GM23338 (cell line): Measurements from ENCODE around the gene OR51E1.

Experiments
- CREB1 ChIP-seq: fragments of 250-450 bp; sonication (Bioruptor Pico); IDR thresholded peaks from 2 replicates; pipeline ENCODE4 v1.5.0; 2020; ENCODE audit warnings: low read depth, mild to moderate bottlenecking, moderate library complexity
- CTCF ChIP-seq, 2 experiments: fragments of 200-600 bp in 1 of 2; sonication (generic) in 1 of 2; conservative IDR thresholded peaks; 2 replicates each; pipeline versions ENCODE4 v1.5.1 to v1.6.1; 2016 to 2017; ENCODE audit warnings: antibody characterized with exemption in 2 of 2, low read depth in 2 of 2, mild to moderate bottlenecking in 2 of 2, moderate library complexity in 1 of 2
- EZH2 ChIP-seq: fragments of 200-600 bp; sonication (generic); IDR thresholded peaks from one replicate; pipeline ENCODE4 v1.8.0; 2017; ENCODE audit warnings: antibody characterized with exemption, mild to moderate bottlenecking, low read depth; ENCODE audit not compliant: unreplicated experiment
- EZH2phosphoT487 ChIP-seq: fragments of 200-600 bp; sonication (generic); IDR thresholded peaks from one replicate; pipeline ENCODE4 v1.8.1; 2018; ENCODE audit warnings: antibody characterized with exemption; ENCODE audit not compliant: unreplicated experiment
- JUNB ChIP-seq: IDR thresholded peaks from one replicate; pipeline ENCODE4 v1.6.1; 2016; ENCODE audit warnings: antibody characterized with exemption; ENCODE audit not compliant: unreplicated experiment
- POLR2AphosphoS5 ChIP-seq: IDR thresholded peaks from 2 replicates; pipeline ENCODE4 v1.6.1; 2016; ENCODE audit warnings: antibody characterized with exemption, low read depth
- REST ChIP-seq: IDR thresholded peaks from one replicate; pipeline ENCODE4 v1.6.1; 2018; ENCODE audit warnings: antibody characterized with exemption; ENCODE audit not compliant: unreplicated experiment

GRCh38 chr11:4642043-4642442 is 1.7 kb upstream of the OR51E1 start:
- TF ChIP-seq CREB1 (CRISPR knock-in tag) (no peak), CTCF (conservative IDR thresholded peaks at IDR 0.05; ENCODE audit: low read depth in 2 of 2) (no peak), REST (no peak), EZH2phosphoT487 (no peak), EZH2 (no peak), POLR2AphosphoS5 (no peak), JUNB (no peak)
